HepG2 (cell line): ENCODE data around the gene SPG7. TPM values are rescaled to one million over a fixed set of nuclear protein-coding genes. Genes with fewer than 3 reads are reported as not detected.

Experiments used
- ATAC-seq: fragments of 200-7000 bp; cut with Tn5 transposase; 3 replicates; pipeline ENCODE4 v1.9.1; 2020; ENCODE audit warnings: mild to moderate bottlenecking, moderate library complexity
- BruUV-seq: library from RNA; stranded (reverse); fragments of 400-500 nt; replicated peaks from 2 replicates; lab custom pipeline; 2021; lab: Mats Ljungman, UMichigan
- CTCF ChIA-PET: fragments of 300-600 bp; formaldehyde crosslinking; extraction: SDS; loops from one replicate; lab custom pipeline; 2021; ENCODE audit warnings: low total read pairs, inconsistent platforms, low intra/inter-chr PET ratio; lab: Yijun Ruan, JAX
- POLR2A ChIA-PET: fragments of 350-600 bp; sonication (Branson Sonifier 250); formaldehyde crosslinking; loops from one replicate; lab custom pipeline; 2020; ENCODE audit warnings: antibody characterized with exemption, inconsistent platforms; lab: Yijun Ruan, JAX
- DNase-seq: peaks from one replicate; pipeline ENCODE4 v3.0.0-alpha.2; 2015; ENCODE audit warnings: low spot score
- FAIRE-seq: peaks from 3 replicates; lab custom pipeline; 2011; peaks lifted over from hg19 to GRCh38; lab: Jason Lieb, UNC
- H2AFZ ChIP-seq: one replicate; pipeline ENCODE4 v1.6.1; 2011; ENCODE audit warnings: low read length, inconsistent platforms
- H3K27ac ChIP-seq: fragments of 300-600 bp; 3 replicates; pipeline ENCODE4 v1.8.0; 2011; ENCODE audit warnings: mixed run types, mild to moderate bottlenecking, mixed read lengths, low read length, inconsistent platforms; ENCODE audit not compliant: insufficient read depth; ENCODE audit errors: extremely low read length
- H3K27me3 ChIP-seq, 2 experiments: fragments of 200-600 bp in 1 of 2; 2 replicates in 1 of 2; 3 replicates in 1 of 2; pipeline versions ENCODE4 v1.6.0 to v1.8.0; 2011; ENCODE audit warnings: low read length in 2 of 2, mild to moderate bottlenecking in 2 of 2, moderate library complexity in 2 of 2, inconsistent platforms in 1 of 2; ENCODE audit not compliant: insufficient read depth in 2 of 2, control insufficient read depth in 1 of 2
- H3K36me3 ChIP-seq, 2 experiments: fragments of 200-600 bp in 1 of 2; replicated peaks in 1 of 2; 2 replicates in 1 of 2; 3 replicates in 1 of 2; pipeline versions ENCODE4 v1.5.1 to v1.8.0; 2011; ENCODE audit warnings: low read length in 2 of 2, inconsistent platforms in 1 of 2; ENCODE audit not compliant: insufficient read depth in 2 of 2, control insufficient read depth in 1 of 2
- H3K4me1 ChIP-seq: 2 replicates; pipeline ENCODE4 v1.5.1; 2012; ENCODE audit warnings: low read length, inconsistent platforms; ENCODE audit not compliant: insufficient read depth
- H3K4me2 ChIP-seq: 2 replicates; pipeline ENCODE4 v1.6.0; 2011; ENCODE audit warnings: low read depth, low read length, inconsistent platforms
- H3K4me3 ChIP-seq, 3 experiments: fragments of 200-600 bp in 1 of 3; sonication (generic), shearing (Covaris generic) in 1 of 3; replicated peaks in 1 of 3; 2 replicates each; pipeline ENCODE4 v1.5.1; 2011 to 2016; ENCODE audit warnings: low read length in 3 of 3, inconsistent platforms in 2 of 3, low read depth in 2 of 3, mild to moderate bottlenecking in 2 of 3, control low read depth in 1 of 3, mixed read lengths in 1 of 3; ENCODE audit not compliant: insufficient read depth in 1 of 3
- H3K79me2 ChIP-seq: one replicate; pipeline ENCODE4 v1.6.1; 2011; ENCODE audit warnings: low read length, inconsistent platforms; ENCODE audit not compliant: insufficient read depth
- H3K9ac ChIP-seq: 2 replicates; pipeline ENCODE4 v1.6.0; 2011; ENCODE audit warnings: mild to moderate bottlenecking, low read depth, low read length, inconsistent platforms; ENCODE audit not compliant: insufficient read depth
- H3K9me3 ChIP-seq: 2 replicates; pipeline ENCODE4 v1.5.1; 2012; ENCODE audit warnings: mild to moderate bottlenecking, low read length
- H4K20me1 ChIP-seq: 2 replicates; pipeline ENCODE4 v1.6.0; 2011; ENCODE audit warnings: inconsistent platforms, mild to moderate bottlenecking, low read length, moderate library complexity; ENCODE audit not compliant: insufficient read depth
- CREB3 ChIP-seq: sonication (generic); formaldehyde crosslinking; IDR thresholded peaks from 2 replicates; pipeline ENCODE4 v1.5.0; 2020; ENCODE audit warnings: missing genetic modification reagents
- IKZF1 ChIP-seq: fragments of 450-650 bp; IDR thresholded peaks from 2 replicates; pipeline ENCODE4 v1.7.1; 2016
- PAF1 ChIP-seq: IDR thresholded peaks from 2 replicates; pipeline ENCODE4 v1.6.1; 2016; ENCODE audit warnings: missing genetic modification reagents, missing compliant biosample characterization
- RCOR2 ChIP-seq: IDR thresholded peaks from 2 replicates; pipeline ENCODE4 v1.6.1; 2016; ENCODE audit warnings: missing biosample characterization, missing genetic modification reagents
- STAG1 ChIP-seq: sonication (generic); formaldehyde crosslinking; IDR thresholded peaks from 2 replicates; pipeline ENCODE4 v1.4.0; 2020; ENCODE audit warnings: missing genetic modification reagents
- ZFP1 ChIP-seq: IDR thresholded peaks from 2 replicates; pipeline ENCODE4 v1.6.1; 2016
- ZFP91 ChIP-seq: sonication (generic); formaldehyde crosslinking; IDR thresholded peaks from 2 replicates; pipeline ENCODE4 v1.9.0; 2022; ENCODE audit warnings: missing genetic modification reagents, mild to moderate bottlenecking, borderline replicate concordance
- ZNF180 ChIP-seq: sonication (generic); formaldehyde crosslinking; IDR thresholded peaks from 2 replicates; pipeline ENCODE4 v1.4.0; 2020; ENCODE audit warnings: low read depth, missing genetic modification reagents, borderline replicate concordance
- ZNF44 ChIP-seq: sonication (generic); formaldehyde crosslinking; IDR thresholded peaks from 2 replicates; pipeline ENCODE4 v1.5.1; 2020; ENCODE audit warnings: mild to moderate bottlenecking, missing genetic modification reagents
- WGBS: methylation state at CpG from one replicate; pipeline ENCODE4 v1.1.6; 2017; ENCODE audit warnings: low lambda C conversion rate; 5-methylcytosine and 5-hydroxymethylcytosine counted together
- in situ Hi-C: cut with HindIII; loops from 2 replicates; pipeline ENCODE4 v1.10.0; 2017; ENCODE audit warnings: low pct_unique_long_range_greater_than_20kb; ENCODE audit not compliant: extremely low pct_ligation_motif_present
- intact Hi-C: fragments of 100-400 bp; cut with micrococcal nuclease; formaldehyde crosslinking; loops from one replicate; pipeline ENCODE4 v1.10.0; 2022; ENCODE audit not compliant: unreplicated experiment
- polyA plus RNA-seq, 8 experiments: library from polyadenylated mRNA; depleted of rRNA in 3 of 8; stranded (reverse) in 7 of 8; unstranded in 1 of 8; fragments of >200 nt; fragmentation: Illumina TruSeq in 4 of 8; extraction: Trizol in 4 of 8; gene quantifications; 2 replicates each; pipeline versions ENCODE4 v1.2.1 to v1.2.3, GENCODE V29; 2011 to 2016; ENCODE audit warnings: low read depth in 4 of 8, missing spikeins in 1 of 8, mixed read lengths in 1 of 8; ENCODE audit not compliant: insufficient read depth in 1 of 8
- total RNA-seq, 5 experiments: library from RNA; depleted of rRNA; stranded (reverse); fragments of >200 nt; fragmentation: Illumina TruSeq; extraction: Trizol; gene quantifications; 2 replicates each; pipeline ENCODE4 v1.2.3, GENCODE V29; 2016; ENCODE audit warnings: low read depth in 1 of 5
- TF ChIP-seq, protein P1 (sequence below): sonication (generic); formaldehyde crosslinking; IDR thresholded peaks from 2 replicates; pipeline ENCODE4 v1.4.0; 2020; ENCODE audit warnings: low read depth, mild to moderate bottlenecking, missing genetic modification reagents
- TF ChIP-seq, protein P2 (sequence below): IDR thresholded peaks from 2 replicates; pipeline ENCODE4 v1.6.1; 2018; ENCODE audit warnings: missing genetic modification reagents, mild to moderate bottlenecking, missing compliant biosample characterization
- TF ChIP-seq, protein P3 (sequence below): sonication (generic); formaldehyde crosslinking; IDR thresholded peaks from 2 replicates; pipeline ENCODE4 v1.5.0; 2020; ENCODE audit warnings: missing genetic modification reagents, mild to moderate bottlenecking, borderline replicate concordance

The SPG7 gene
- total and polyA plus RNA-seq, 2 of the 13 experiments (the other 11 are each of a cell fraction or from before 2014, with no cell fraction given) = 66.0 to 136 TPM

- FAIRE-seq (no peak), ATAC-seq (no peak)
- H3K27ac ChIP-seq = no peak overlapping the region
- in situ Hi-C loops (no loop called here), intact Hi-C loops (no loop called here)
- ChIA-PET POLR2A (interaction anchor here (1.3 kb wide), 1 partner anchor 11 kb away, joined by 4 read pairs; no protein-coding TSS in a partner anchor), CTCF (no interaction called here)
- no peaks in the 10 kb centered on the region for H3K36me3 ChIP-seq
- no peaks in the 10 kb centered on the region for H4K20me1 ChIP-seq
- H2AFZ ChIP-seq = no peak overlapping the region
- peaks cover 30% of the 10 kb centered on the region for H3K4me1 ChIP-seq
- no peak overlapping the region for H3K4me3 ChIP-seq
- peaks cover 0 to 5% of the 10 kb centered on the region in 2 experiments; a peak in 1 of 5 replicates for H3K27me3 ChIP-seq
- no peak for TF ChIP-seq ZFP1
- no peak for TF ChIP-seq ZNF180
- no peak for TF ChIP-seq IKZF1
- TF ChIP-seq, protein P1, sequence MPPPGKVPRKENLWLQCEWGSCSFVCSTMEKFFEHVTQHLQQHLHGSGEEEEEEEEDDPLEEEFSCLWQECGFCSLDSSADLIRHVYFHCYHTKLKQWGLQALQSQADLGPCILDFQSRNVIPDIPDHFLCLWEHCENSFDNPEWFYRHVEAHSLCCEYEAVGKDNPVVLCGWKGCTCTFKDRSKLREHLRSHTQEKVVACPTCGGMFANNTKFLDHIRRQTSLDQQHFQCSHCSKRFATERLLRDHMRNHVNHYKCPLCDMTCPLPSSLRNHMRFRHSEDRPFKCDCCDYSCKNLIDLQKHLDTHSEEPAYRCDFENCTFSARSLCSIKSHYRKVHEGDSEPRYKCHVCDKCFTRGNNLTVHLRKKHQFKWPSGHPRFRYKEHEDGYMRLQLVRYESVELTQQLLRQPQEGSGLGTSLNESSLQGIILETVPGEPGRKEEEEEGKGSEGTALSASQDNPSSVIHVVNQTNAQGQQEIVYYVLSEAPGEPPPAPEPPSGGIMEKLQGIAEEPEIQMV = no peak
- TF ChIP-seq PAF1 = no peak
- TF ChIP-seq, protein P2, sequence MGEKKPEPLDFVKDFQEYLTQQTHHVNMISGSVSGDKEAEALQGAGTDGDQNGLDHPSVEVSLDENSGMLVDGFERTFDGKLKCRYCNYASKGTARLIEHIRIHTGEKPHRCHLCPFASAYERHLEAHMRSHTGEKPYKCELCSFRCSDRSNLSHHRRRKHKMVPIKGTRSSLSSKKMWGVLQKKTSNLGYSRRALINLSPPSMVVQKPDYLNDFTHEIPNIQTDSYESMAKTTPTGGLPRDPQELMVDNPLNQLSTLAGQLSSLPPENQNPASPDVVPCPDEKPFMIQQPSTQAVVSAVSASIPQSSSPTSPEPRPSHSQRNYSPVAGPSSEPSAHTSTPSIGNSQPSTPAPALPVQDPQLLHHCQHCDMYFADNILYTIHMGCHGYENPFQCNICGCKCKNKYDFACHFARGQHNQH (CRISPR knock-in tag) = no peak
- no peak for TF ChIP-seq ZNF44 (CRISPR knock-in tag)
- no peak for TF ChIP-seq STAG1 (CRISPR knock-in tag)
- TF ChIP-seq ZFP91 = no peak
- no peak for TF ChIP-seq RCOR2 (CRISPR knock-in tag)
- TF ChIP-seq CREB3 (CRISPR knock-in tag) = no peak
- TF ChIP-seq, protein P3, sequence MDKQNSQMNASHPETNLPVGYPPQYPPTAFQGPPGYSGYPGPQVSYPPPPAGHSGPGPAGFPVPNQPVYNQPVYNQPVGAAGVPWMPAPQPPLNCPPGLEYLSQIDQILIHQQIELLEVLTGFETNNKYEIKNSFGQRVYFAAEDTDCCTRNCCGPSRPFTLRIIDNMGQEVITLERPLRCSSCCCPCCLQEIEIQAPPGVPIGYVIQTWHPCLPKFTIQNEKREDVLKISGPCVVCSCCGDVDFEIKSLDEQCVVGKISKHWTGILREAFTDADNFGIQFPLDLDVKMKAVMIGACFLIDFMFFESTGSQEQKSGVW (CRISPR knock-in tag) = no peak
- TF ChIP-seq, all 625 proteins: peak for 0
- no peak for DNase-seq
- H3K9me3 ChIP-seq = no peaks in the 10 kb centered on the region
- H3K4me2 ChIP-seq = no peak overlapping the region
- H3K79me2 ChIP-seq = no peaks in the 10 kb centered on the region
- H3K9ac ChIP-seq = no peak overlapping the region
- BruUV-seq = no TSS peak
- 79% methylated on average over 83 of the region's 89 CpGs for WGBS
Measured at GRCh38 chr16:89576153-89577054, 68.2 kb downstream of the SPG7 start.
